K562 (cell line): Measurements from ENCODE around the gene NPR2. TPM values are rescaled to one million over a fixed set of nuclear protein-coding genes. Genes with fewer than 3 reads are reported as not detected.

Source experiments
- ATF1 ChIP-seq, 2 experiments: fragments of 450-650 bp in 1 of 2; IDR thresholded peaks; 2 replicates each; pipeline ENCODE4 v1.6.1; 2016; ENCODE audit warnings: missing compliant biosample characterization in 1 of 2, missing genetic modification characterization in 1 of 2
- BHLHE40 ChIP-seq: IDR thresholded peaks from 2 replicates; pipeline ENCODE4 v1.6.1; 2011; ENCODE audit warnings: low read length, improper control_type of control experiment
- CXXC5 ChIP-seq: fragments of 250-450 bp; sonication (Bioruptor Pico); IDR thresholded peaks from 2 replicates; pipeline ENCODE4 v1.8.0; 2022; ENCODE audit warnings: inconsistent platforms, mild to moderate bottlenecking, moderate library complexity
- FOS ChIP-seq: IDR thresholded peaks from 3 replicates; pipeline ENCODE4 v1.6.1; 2011; ENCODE audit not compliant: insufficient read length; ENCODE audit errors: extremely low read depth
- FOSL1 ChIP-seq: fragments of 200-800 bp; sonication (Bioruptor generic); conservative IDR thresholded peaks from 2 replicates; pipeline ENCODE4 v1.6.1; 2016; ENCODE audit warnings: missing genetic modification characterization, missing compliant biosample characterization
- HNRNPLL ChIP-seq: fragments of 200-400 bp; formaldehyde crosslinking; IDR thresholded peaks from 2 replicates; pipeline ENCODE4 v1.6.1; 2017; ENCODE audit warnings: low read length, low read depth, mild to moderate bottlenecking; ENCODE audit not compliant: poor library complexity, severe bottlenecking
- ID3 ChIP-seq, 2 experiments: fragments of 250-450 bp in 1 of 2; fragments of 450-650 bp in 1 of 2; sonication (Bioruptor Pico) in 1 of 2; IDR thresholded peaks; 2 replicates each; pipeline versions ENCODE4 v1.6.1 to v1.8.0; 2016 to 2021; ENCODE audit warnings: mild to moderate bottlenecking in 2 of 2, moderate library complexity in 2 of 2, missing compliant biosample characterization in 1 of 2, missing genetic modification characterization in 1 of 2
- NR2C2 ChIP-seq, 2 experiments: fragments of 200-800 bp in 1 of 2; sonication (Bioruptor generic) in 1 of 2; sonication (generic) in 1 of 2; formaldehyde crosslinking in 1 of 2; IDR thresholded peaks; 2 replicates each; pipeline versions ENCODE4 v1.6.1 to v1.8.0; 2016 to 2022; ENCODE audit warnings: mild to moderate bottlenecking in 1 of 2, missing compliant biosample characterization in 1 of 2, missing genetic modification characterization in 1 of 2, missing genetic modification reagents in 1 of 2
- PML ChIP-seq: IDR thresholded peaks from 2 replicates; pipeline ENCODE4 v1.6.1; 2012; ENCODE audit warnings: low read length, inconsistent platforms
- POLR2B ChIP-seq: fragments of 450-650 bp; IDR thresholded peaks from 2 replicates; pipeline ENCODE4 v1.6.1; 2018; ENCODE audit warnings: low read depth; ENCODE audit not compliant: partially characterized antibody
- TAF1 ChIP-seq: IDR thresholded peaks from 2 replicates; pipeline ENCODE4 v1.6.1; 2011; ENCODE audit warnings: mild to moderate bottlenecking, low read length, moderate library complexity; ENCODE audit not compliant: insufficient read depth, control insufficient read depth, severe bottlenecking; ENCODE audit errors: extremely low read depth
- THAP12 ChIP-seq: fragments of 250-450 bp; sonication (Bioruptor Pico); IDR thresholded peaks from 2 replicates; pipeline ENCODE4 v1.9.0; 2021; ENCODE audit warnings: mild to moderate bottlenecking, inconsistent platforms
- TSC22D4 ChIP-seq: fragments of 450-650 bp; IDR thresholded peaks from 2 replicates; pipeline ENCODE4 v1.6.1; 2016; ENCODE audit warnings: missing genetic modification characterization, missing biosample characterization, control low read depth
- YY1 ChIP-seq, 3 experiments: IDR thresholded peaks; 2 replicates each; pipeline ENCODE4 v1.6.1; 2011; ENCODE audit warnings: low read length in 2 of 3, mild to moderate bottlenecking in 2 of 3, moderate library complexity in 2 of 3, borderline replicate concordance in 1 of 3, control low read depth in 1 of 3, low read depth in 1 of 3; ENCODE audit not compliant: insufficient read depth in 3 of 3, insufficient replicate concordance in 2 of 3, control insufficient read depth in 1 of 3, insufficient read length in 1 of 3; ENCODE audit errors: extremely low read depth in 1 of 3
- ZBTB11 ChIP-seq, 3 experiments: fragments of 200-800 bp in 1 of 3; fragments of 250-450 bp in 1 of 3; fragments of 450-650 bp in 1 of 3; sonication (Bioruptor Pico) in 1 of 3; sonication (Bioruptor generic) in 1 of 3; formaldehyde crosslinking in 1 of 3; IDR thresholded peaks; 2 replicates each; pipeline versions ENCODE4 v1.6.1 to v1.8.0; 2016 to 2022; ENCODE audit warnings: mild to moderate bottlenecking in 2 of 3, missing genetic modification characterization in 2 of 3, missing compliant biosample characterization in 1 of 3, moderate library complexity in 1 of 3
- ZNF431 ChIP-seq: sonication (generic); formaldehyde crosslinking; IDR thresholded peaks from 2 replicates; pipeline ENCODE4 v1.8.0; 2022; ENCODE audit warnings: mild to moderate bottlenecking, missing genetic modification reagents
- ZNF436 ChIP-seq: fragments of 250-450, 450-650 bp; sonication (Bioruptor Pico); formaldehyde crosslinking; IDR thresholded peaks from 2 replicates; pipeline ENCODE4 v1.7.0; 2020; ENCODE audit warnings: mild to moderate bottlenecking
- polyA plus RNA-seq, 8 experiments: library from polyadenylated mRNA; depleted of rRNA in 4 of 8; stranded (reverse) in 5 of 8; unstranded in 3 of 8; fragments of >200 nt; fragmentation: Nextera tagmentation in 2 of 8; fragmentation: Illumina TruSeq in 1 of 8; extraction: Ambion mirVana in 2 of 8; extraction: Trizol in 1 of 8; gene quantifications; 2 replicates each; pipeline versions ENCODE4 v1.2.1 to v1.2.3, GENCODE V29; 2011 to 2014; ENCODE audit warnings: inconsistent platforms in 1 of 8, missing spikeins in 1 of 8
- total RNA-seq, 7 experiments: library from RNA; depleted of rRNA in 6 of 7; stranded (reverse); fragments of >200 nt in 6 of 7; fragmentation: Illumina TruSeq in 2 of 7; extraction: Trizol in 2 of 7; gene quantifications; 2 replicates each; pipeline versions ENCODE4 v1.2.1 to v1.2.3, GENCODE V29; 2011 to 2021; ENCODE audit warnings: low replicate concordance in 1 of 7

The NPR2 gene
- total and polyA plus RNA-seq, 9 of the 15 experiments (the other 6 are each of a cell fraction or from before 2014, with no cell fraction given), result 2.4 to 12.9 (median 6.0) TPM

- peak in 1 of 3 experiments; percentile 69; a peak in 2 of 6 replicates for TF ChIP-seq ZBTB11 (CRISPR knock-in tag; IDR thresholded peaks at IDR 0.05)
- 0 out of 2 replicates have a peak, but pooled peaks have one; percentile 53 for TF ChIP-seq THAP12 (CRISPR knock-in tag)
- TF ChIP-seq HNRNPLL, result peak; percentile 26
- TF ChIP-seq ZNF431 (CRISPR knock-in tag), result 0 out of 2 replicates have a peak, but pooled peaks have one; percentile 20
- peak; percentile 66 for TF ChIP-seq CXXC5 (CRISPR knock-in tag)
- TF ChIP-seq ZNF436, result no peak
- no peak for TF ChIP-seq ATF1 (CRISPR knock-in tag; IDR thresholded peaks at IDR 0.05)
- peak; percentile 64 for TF ChIP-seq ATF1 (tag; IDR thresholded peaks at IDR 0.05)
- peak; percentile 78 for TF ChIP-seq TAF1
- peak; percentile 61; the same call in 1 of the 2 replicates for TF ChIP-seq PML
- TF ChIP-seq NR2C2 (CRISPR knock-in tag; IDR thresholded peaks at IDR 0.05), result no peak; the same call in 1 of the 2 replicates
- peak; percentile 79 for TF ChIP-seq NR2C2 (tag; IDR thresholded peaks at IDR 0.05)
- TF ChIP-seq TSC22D4 (tag), result no peak
- TF ChIP-seq ID3 (CRISPR knock-in tag; IDR thresholded peaks at IDR 0.05), result no peak
- no peak for TF ChIP-seq ID3 (tag; IDR thresholded peaks at IDR 0.05)
- TF ChIP-seq BHLHE40, result 0 out of 2 replicates have a peak, but pooled peaks have one; percentile 59
- peak; percentile 82 for TF ChIP-seq FOS
- peak; percentile 77 for TF ChIP-seq POLR2B
- TF ChIP-seq FOSL1 (tag), result 0 out of 2 replicates have a peak, but pooled peaks have one; percentile 9
- TF ChIP-seq YY1 (IDR thresholded peaks at IDR 0.05; ENCODE audit: borderline replicate concordance in 1 of 3, control insufficient read depth in 1 of 3, extremely low read depth in 1 of 3, insufficient read depth in 3 of 3, insufficient read length in 1 of 3, insufficient replicate concordance in 2 of 3, low read depth in 1 of 3, low read length in 2 of 3), result peak; percentile 56 to 93 (median 87)
Measured at GRCh38 chr9:35814841-35815543, 23.6 kb downstream of the NPR2 start, which contains the start of gene HINT2 (continued).
